Nephron (organoid): ENCODE data around the gene MRPL16.

Experiments used
- H3K27ac Mint-ChIP-seq, 3 experiments: 2 replicates each; pipeline ENCODE4 v1.8.0; 2020; ENCODE audit warnings: mixed read lengths in 3 of 3, mild to moderate bottlenecking in 2 of 3, moderate library complexity in 1 of 3
- H3K27me3 Mint-ChIP-seq: 2 replicates; pipeline ENCODE4 v1.8.0; 2021; ENCODE audit warnings: low read depth, mild to moderate bottlenecking, moderate library complexity, mixed read lengths
- H3K36me3 Mint-ChIP-seq: 2 replicates; pipeline ENCODE4 v1.8.0; 2020; ENCODE audit warnings: low read depth, mixed read lengths
- H3K4me1 Mint-ChIP-seq: 2 replicates; pipeline ENCODE4 v1.8.0; 2020; ENCODE audit warnings: mixed read lengths
- H3K4me3 Mint-ChIP-seq, 3 experiments: 2 replicates each; pipeline ENCODE4 v1.8.0; 2020; ENCODE audit warnings: mild to moderate bottlenecking in 3 of 3, mixed read lengths in 3 of 3, moderate library complexity in 2 of 3
- H3K9me3 Mint-ChIP-seq: 2 replicates; pipeline ENCODE4 v1.8.0; 2020; ENCODE audit warnings: mixed read lengths
- TF ChIP-seq, protein P1 (sequence below), 3 experiments: fragments of 200-600 bp; sonication (generic); IDR thresholded peaks; one replicate each; pipeline ENCODE4 v1.5.0; 2021; ENCODE audit warnings: antibody characterized with exemption in 3 of 3; ENCODE audit not compliant: unreplicated experiment in 3 of 3

MRPL16 gene

DNA sequence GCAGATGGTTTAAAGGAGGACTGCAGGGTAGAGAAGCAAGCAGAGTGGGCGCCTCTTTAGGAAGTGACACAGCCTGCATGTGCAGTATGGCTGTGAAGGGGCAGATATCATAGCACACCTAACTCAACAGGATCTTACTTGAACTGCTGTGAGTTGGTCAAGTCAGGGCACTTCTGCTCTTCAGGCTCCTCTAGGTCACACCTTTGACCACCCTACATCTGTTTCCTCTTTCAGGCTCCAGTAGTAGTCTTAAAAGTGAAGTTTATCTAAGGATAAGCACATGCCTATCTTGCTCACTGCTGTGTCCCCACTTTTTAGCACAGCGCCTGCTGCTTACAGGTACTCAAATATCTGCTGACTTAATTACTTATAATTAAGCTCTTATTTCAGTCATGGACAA, 6.5 kb downstream of the MRPL16 start:
- TF ChIP-seq, protein P1, sequence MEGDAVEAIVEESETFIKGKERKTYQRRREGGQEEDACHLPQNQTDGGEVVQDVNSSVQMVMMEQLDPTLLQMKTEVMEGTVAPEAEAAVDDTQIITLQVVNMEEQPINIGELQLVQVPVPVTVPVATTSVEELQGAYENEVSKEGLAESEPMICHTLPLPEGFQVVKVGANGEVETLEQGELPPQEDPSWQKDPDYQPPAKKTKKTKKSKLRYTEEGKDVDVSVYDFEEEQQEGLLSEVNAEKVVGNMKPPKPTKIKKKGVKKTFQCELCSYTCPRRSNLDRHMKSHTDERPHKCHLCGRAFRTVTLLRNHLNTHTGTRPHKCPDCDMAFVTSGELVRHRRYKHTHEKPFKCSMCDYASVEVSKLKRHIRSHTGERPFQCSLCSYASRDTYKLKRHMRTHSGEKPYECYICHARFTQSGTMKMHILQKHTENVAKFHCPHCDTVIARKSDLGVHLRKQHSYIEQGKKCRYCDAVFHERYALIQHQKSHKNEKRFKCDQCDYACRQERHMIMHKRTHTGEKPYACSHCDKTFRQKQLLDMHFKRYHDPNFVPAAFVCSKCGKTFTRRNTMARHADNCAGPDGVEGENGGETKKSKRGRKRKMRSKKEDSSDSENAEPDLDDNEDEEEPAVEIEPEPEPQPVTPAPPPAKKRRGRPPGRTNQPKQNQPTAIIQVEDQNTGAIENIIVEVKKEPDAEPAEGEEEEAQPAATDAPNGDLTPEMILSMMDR (IDR thresholded peaks at IDR 0.05; ENCODE audit: unreplicated experiment in 3 of 3), result no peak
- H3K9me3 Mint-ChIP-seq, result no peaks in the 10 kb centered on the region
- H3K36me3 Mint-ChIP-seq, result peaks cover 28% of the 10 kb centered on the region
- H3K27me3 Mint-ChIP-seq, result no peaks in the 10 kb centered on the region
- no peak overlapping the region for H3K27ac Mint-ChIP-seq
- no peaks in the 10 kb centered on the region for H3K4me1 Mint-ChIP-seq
- no peak overlapping the region for H3K4me3 Mint-ChIP-seq

DNA sequence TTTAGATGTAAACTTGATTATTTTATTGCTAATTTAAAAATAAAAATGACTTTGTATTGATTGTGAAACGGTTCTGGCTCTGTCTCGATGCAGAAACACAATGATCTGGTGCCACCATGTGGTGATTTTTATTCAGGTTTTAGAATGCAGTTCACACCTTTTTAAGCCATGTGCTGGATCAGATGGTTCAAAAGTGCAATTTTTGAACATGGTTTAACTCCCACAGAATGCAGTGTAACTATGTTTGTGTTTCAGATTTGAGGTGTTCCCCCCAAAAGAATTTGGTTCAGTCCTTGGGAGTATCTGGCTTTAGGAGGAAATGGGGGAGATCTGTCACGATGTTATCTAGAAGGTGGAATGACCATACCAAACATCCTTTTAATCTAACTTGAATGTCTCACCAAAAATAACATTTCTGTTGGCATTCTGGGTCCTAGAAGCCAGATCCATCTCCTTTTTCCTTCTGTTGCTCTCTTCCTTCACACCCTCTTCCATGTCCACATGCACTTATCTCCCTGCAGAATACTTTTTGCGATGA, 7.9 kb downstream of the MRPL16 start:
- Mint-ChIP-seq H3K27me3 (no peaks in the 10 kb centered on the region), H3K4me3 (no peak overlapping the region), H3K27ac (no peak overlapping the region), H3K36me3 (peaks cover 23% of the 10 kb centered on the region), H3K4me1 (no peaks in the 10 kb centered on the region), H3K9me3 (no peaks in the 10 kb centered on the region)
- TF ChIP-seq, protein P1 (IDR thresholded peaks at IDR 0.05; ENCODE audit: unreplicated experiment in 3 of 3), result peak; percentile 63 to 69 (median 66)

DNA sequence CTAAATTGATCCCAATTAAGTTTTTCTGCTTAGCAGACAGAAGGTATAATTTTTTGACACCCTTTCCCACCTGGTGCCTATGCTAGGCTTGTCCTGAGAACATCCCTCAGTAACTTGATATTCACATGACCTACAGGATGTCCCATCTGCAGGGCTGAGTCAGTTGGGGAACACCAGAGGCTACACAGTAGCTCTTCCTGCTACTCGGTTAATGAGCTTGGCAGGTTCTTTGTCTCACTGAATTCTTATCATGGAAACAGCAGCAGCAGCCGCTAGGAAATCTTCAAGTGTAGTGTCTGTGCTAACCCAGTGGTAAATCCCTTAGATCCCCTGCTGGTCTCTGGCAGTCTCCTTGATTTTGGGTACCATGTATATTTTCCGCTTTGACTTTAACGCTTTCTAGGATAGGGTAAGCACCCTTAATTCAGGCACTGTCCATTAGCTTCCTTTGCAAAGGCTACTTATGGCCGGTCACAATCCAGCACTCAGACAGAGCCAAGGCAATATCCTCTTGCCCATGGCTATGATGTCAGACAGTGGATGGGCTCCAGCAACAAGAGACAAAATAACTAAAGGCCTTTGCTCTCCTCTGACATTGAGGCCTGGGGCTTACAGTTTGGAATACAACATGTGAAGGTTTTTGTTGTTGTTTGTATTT, 8.5 kb downstream of the MRPL16 start:
- Mint-ChIP-seq H3K4me3 (no peak overlapping the region), H3K9me3 (no peaks in the 10 kb centered on the region), H3K27me3 (no peaks in the 10 kb centered on the region), H3K4me1 (no peaks in the 10 kb centered on the region), H3K36me3 (peaks cover 19% of the 10 kb centered on the region), H3K27ac (peak overlapping the region in 1 of 3 experiments; percentile 68)
- TF ChIP-seq, protein P1 (IDR thresholded peaks at IDR 0.05; ENCODE audit: unreplicated experiment in 3 of 3), result no peak

DNA sequence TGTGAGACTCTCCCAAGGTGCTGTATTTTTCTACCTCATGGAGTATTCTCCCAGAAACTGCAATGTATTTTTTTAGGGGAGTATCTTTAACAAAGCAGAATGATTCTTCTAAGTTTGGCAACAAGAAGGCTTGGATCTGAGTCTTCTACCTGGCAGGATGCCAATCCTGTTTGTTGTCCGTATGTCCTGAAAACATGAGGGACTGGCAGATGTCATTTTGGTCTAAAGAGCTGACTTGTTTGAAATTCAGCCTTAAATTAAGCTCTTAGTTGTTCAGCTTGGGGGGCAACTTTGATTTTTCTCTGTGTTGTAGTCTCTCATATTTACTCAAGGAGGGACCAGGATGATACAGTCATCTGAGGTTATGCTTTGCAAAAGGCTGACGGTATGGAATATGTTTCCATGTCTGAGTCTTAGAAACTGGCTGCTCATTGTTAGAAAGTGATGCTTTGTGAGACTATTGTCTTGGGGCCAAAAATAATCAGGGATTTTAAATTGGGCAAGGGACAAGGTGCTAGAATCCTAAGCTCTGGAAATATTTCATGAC, 9.3 kb downstream of the MRPL16 start:
- TF ChIP-seq, protein P1 (IDR thresholded peaks at IDR 0.05; ENCODE audit: unreplicated experiment in 3 of 3), result no peak
- Mint-ChIP-seq H3K4me1 (no peaks in the 10 kb centered on the region), H3K9me3 (no peaks in the 10 kb centered on the region), H3K27me3 (no peaks in the 10 kb centered on the region), H3K4me3 (no peak overlapping the region), H3K27ac (no peak overlapping the region), H3K36me3 (peaks cover 10% of the 10 kb centered on the region)

DNA sequence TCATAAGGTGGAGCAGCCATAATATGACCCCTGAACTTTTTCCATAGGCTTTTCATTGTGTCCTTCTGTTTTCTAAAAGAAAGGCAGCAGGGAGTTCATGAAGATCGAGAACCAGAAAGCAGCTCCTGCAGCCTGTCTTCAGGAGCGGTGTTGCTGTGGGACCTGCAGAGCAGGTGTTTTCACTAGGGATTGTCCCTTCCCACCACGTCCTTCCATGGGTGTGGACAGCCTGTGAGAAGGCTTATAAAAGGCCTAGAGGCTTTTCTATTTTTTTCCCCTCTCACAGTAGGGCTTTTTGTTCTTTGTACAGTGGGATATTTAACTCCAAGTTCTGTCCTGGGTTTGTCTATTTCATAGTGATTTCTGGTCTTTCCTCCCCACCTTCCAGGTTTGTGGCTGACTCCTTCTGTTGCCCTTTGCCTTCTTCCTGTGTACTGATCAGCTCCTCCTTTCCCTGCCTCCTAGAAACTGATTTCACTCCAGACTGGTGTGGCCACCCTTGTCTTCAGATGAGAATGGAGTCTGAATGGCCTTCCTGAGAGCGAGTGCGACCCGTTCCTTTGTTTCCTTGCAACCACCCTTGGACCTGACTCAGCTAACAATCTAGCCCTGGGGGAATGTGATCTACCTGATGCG, 10.1 kb downstream of the MRPL16 start:
- peaks cover 8% of the 10 kb centered on the region for H3K36me3 Mint-ChIP-seq
- H3K4me3 Mint-ChIP-seq, result no peak overlapping the region
- H3K9me3 Mint-ChIP-seq, result no peaks in the 10 kb centered on the region
- H3K4me1 Mint-ChIP-seq, result no peaks in the 10 kb centered on the region
- H3K27ac Mint-ChIP-seq, result no peak overlapping the region
- TF ChIP-seq, protein P1 (IDR thresholded peaks at IDR 0.05; ENCODE audit: unreplicated experiment in 3 of 3), result no peak
- H3K27me3 Mint-ChIP-seq, result no peaks in the 10 kb centered on the region
